HepG2 (cell line): ENCODE results near the gene PRR12. TPM values are rescaled to one million over a fixed set of nuclear protein-coding genes. Genes with fewer than 3 reads are reported as not detected.

Experiments used
- ATF7-NPFF ChIP-seq: sonication (generic); formaldehyde crosslinking; IDR thresholded peaks from 2 replicates; pipeline ENCODE4 v1.8.1; 2023; ENCODE audit warnings: mild to moderate bottlenecking, low read depth, missing genetic modification reagents, moderate library complexity
- CREB1 ChIP-seq, 2 experiments: fragments of 450-650 bp in 1 of 2; IDR thresholded peaks; 2 replicates each; pipeline ENCODE4 v1.6.1; 2016 to 2017; ENCODE audit warnings: control low read depth in 1 of 2, mild to moderate bottlenecking in 1 of 2, missing compliant biosample characterization in 1 of 2, missing genetic modification characterization in 1 of 2
- ELF1 ChIP-seq: sonication (generic); formaldehyde crosslinking; IDR thresholded peaks from 2 replicates; pipeline ENCODE4 v1.4.0; 2020; ENCODE audit warnings: missing genetic modification reagents
- FOXA3 ChIP-seq: IDR thresholded peaks from 2 replicates; pipeline ENCODE4 v1.6.1; 2016; ENCODE audit warnings: missing genetic modification reagents, missing compliant biosample characterization
- GLI4 ChIP-seq: sonication (generic); formaldehyde crosslinking; IDR thresholded peaks from 2 replicates; pipeline ENCODE4 v1.5.1; 2020; ENCODE audit warnings: missing genetic modification reagents, mild to moderate bottlenecking, moderate library complexity, borderline replicate concordance
- HHEX ChIP-seq: IDR thresholded peaks from 2 replicates; pipeline ENCODE4 v1.6.1; 2016; ENCODE audit warnings: control low read depth
- HNF4A ChIP-seq: sonication (generic); formaldehyde crosslinking; IDR thresholded peaks from 2 replicates; pipeline ENCODE4 v1.4.0; 2020; ENCODE audit warnings: missing genetic modification reagents
- ISX ChIP-seq: sonication (generic); formaldehyde crosslinking; conservative IDR thresholded peaks from 2 replicates; pipeline ENCODE4 v1.5.0; 2020; ENCODE audit warnings: missing genetic modification reagents
- KLF13 ChIP-seq: sonication (generic); formaldehyde crosslinking; IDR thresholded peaks from 2 replicates; pipeline ENCODE4 v1.4.0; 2020; ENCODE audit warnings: mild to moderate bottlenecking, missing genetic modification reagents
- NCOA1 ChIP-seq: sonication (generic); formaldehyde crosslinking; IDR thresholded peaks from 2 replicates; pipeline ENCODE4 v1.9.0; 2021; ENCODE audit warnings: missing genetic modification reagents
- RXRB ChIP-seq: IDR thresholded peaks from 2 replicates; pipeline ENCODE4 v1.6.1; 2016; ENCODE audit warnings: borderline replicate concordance, missing genetic modification reagents, missing compliant biosample characterization
- SP1 ChIP-seq, 2 experiments: fragments of 450-650 bp in 1 of 2; sonication (generic) in 1 of 2; formaldehyde crosslinking in 1 of 2; IDR thresholded peaks; 2 replicates each; pipeline versions ENCODE4 v1.4.0 to v1.6.1; 2016 to 2020; ENCODE audit warnings: missing genetic modification reagents in 1 of 2
- TBP ChIP-seq: sonication (generic); formaldehyde crosslinking; IDR thresholded peaks from 2 replicates; pipeline ENCODE4 v1.5.0; 2020; ENCODE audit warnings: missing genetic modification reagents
- TOE1 ChIP-seq: sonication (generic); formaldehyde crosslinking; IDR thresholded peaks from 2 replicates; pipeline ENCODE4 v1.4.0; 2020; ENCODE audit warnings: mild to moderate bottlenecking, missing genetic modification reagents
- ZNF230 ChIP-seq: sonication (generic); formaldehyde crosslinking; IDR thresholded peaks from 2 replicates; pipeline ENCODE4 v1.4.0; 2020; ENCODE audit warnings: mild to moderate bottlenecking, missing genetic modification reagents
- ZNF329 ChIP-seq: sonication (generic); formaldehyde crosslinking; IDR thresholded peaks from 2 replicates; pipeline ENCODE4 v1.9.0; 2021; ENCODE audit warnings: low read depth, mild to moderate bottlenecking, missing genetic modification reagents
- ZNF737 ChIP-seq: sonication (generic); formaldehyde crosslinking; IDR thresholded peaks from 2 replicates; pipeline ENCODE4 v1.5.0; 2020; ENCODE audit warnings: missing genetic modification reagents, mild to moderate bottlenecking, borderline replicate concordance
- polyA plus RNA-seq, 8 experiments: library from polyadenylated mRNA; depleted of rRNA in 3 of 8; stranded (reverse) in 7 of 8; unstranded in 1 of 8; fragments of >200 nt; fragmentation: Illumina TruSeq in 4 of 8; extraction: Trizol in 4 of 8; gene quantifications; 2 replicates each; pipeline versions ENCODE4 v1.2.1 to v1.2.3, GENCODE V29; 2011 to 2016; ENCODE audit warnings: low read depth in 4 of 8, missing spikeins in 1 of 8, mixed read lengths in 1 of 8; ENCODE audit not compliant: insufficient read depth in 1 of 8
- total RNA-seq, 5 experiments: library from RNA; depleted of rRNA; stranded (reverse); fragments of >200 nt; fragmentation: Illumina TruSeq; extraction: Trizol; gene quantifications; 2 replicates each; pipeline ENCODE4 v1.2.3, GENCODE V29; 2016; ENCODE audit warnings: low read depth in 1 of 5
- TF ChIP-seq, protein P1 (sequence below): IDR thresholded peaks from 2 replicates; pipeline ENCODE4 v1.6.1; 2018; ENCODE audit warnings: missing genetic modification reagents
- TF ChIP-seq, protein P2 (sequence below): sonication (generic); formaldehyde crosslinking; IDR thresholded peaks from 2 replicates; pipeline ENCODE4 v1.4.0; 2020; ENCODE audit warnings: missing genetic modification reagents, borderline replicate concordance
- TF ChIP-seq, protein P3 (sequence below): sonication (generic); formaldehyde crosslinking; IDR thresholded peaks from 2 replicates; pipeline ENCODE4 v1.4.0; 2020; ENCODE audit warnings: missing genetic modification reagents

Gene PRR12
- total and polyA plus RNA-seq, 2 of the 13 experiments (the other 11 are each of a cell fraction or from before 2014, with no cell fraction given): 0.62 to 1.5 TPM

DNA sequence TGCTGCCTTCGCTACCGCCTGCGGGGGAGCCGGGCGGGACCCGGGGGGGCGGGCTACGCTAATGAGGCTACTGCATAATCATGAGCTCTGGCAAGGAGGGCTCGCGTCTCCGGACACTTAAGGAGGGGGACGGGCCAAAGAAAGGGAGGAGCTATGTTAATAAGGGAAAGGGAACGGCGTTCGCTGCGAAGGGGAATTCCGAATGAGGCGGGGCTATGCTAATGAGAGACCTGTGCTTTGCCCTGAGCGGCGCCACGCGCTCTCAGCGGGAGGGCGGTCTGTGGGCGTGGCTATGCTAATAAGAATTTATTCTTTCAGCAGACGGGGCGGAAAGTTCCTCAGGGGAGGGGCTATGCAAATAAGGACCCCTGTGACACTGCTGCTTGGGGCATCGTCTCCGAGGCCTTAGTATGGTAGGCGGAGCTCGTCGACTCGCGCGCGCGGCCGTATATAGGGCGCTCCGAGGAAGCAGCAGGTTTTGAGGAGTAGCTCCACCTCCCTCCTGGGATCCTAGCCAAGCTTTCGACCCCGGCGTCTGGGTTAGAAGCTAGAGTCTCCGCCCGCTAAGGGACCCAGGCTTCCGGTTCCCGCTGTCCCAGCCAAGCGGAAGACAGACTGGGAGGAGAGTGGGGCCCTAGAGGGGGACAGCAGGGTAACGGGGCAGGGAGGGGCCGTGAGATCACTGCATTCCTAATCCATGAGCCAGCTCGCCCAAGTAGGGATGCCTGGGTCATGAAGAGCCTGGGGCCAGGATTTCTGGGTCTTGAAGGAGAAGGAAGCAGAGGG is 49.3 kb downstream of the PRR12 start, which contains the start of gene RRAS (continued):
- peak; percentile 94 for TF ChIP-seq ELF1 (CRISPR knock-in tag)
- TF ChIP-seq SP1 (IDR thresholded peaks at IDR 0.05): no peak
- peak; percentile 84 for TF ChIP-seq SP1 (CRISPR knock-in tag; IDR thresholded peaks at IDR 0.05)
- no peak for TF ChIP-seq ZNF329 (CRISPR knock-in tag)
- no peak for TF ChIP-seq KLF13 (CRISPR knock-in tag)
- TF ChIP-seq FOXA3 (CRISPR knock-in tag): peak; percentile 34; the same call in 1 of the 2 replicates
- TF ChIP-seq, protein P1, sequence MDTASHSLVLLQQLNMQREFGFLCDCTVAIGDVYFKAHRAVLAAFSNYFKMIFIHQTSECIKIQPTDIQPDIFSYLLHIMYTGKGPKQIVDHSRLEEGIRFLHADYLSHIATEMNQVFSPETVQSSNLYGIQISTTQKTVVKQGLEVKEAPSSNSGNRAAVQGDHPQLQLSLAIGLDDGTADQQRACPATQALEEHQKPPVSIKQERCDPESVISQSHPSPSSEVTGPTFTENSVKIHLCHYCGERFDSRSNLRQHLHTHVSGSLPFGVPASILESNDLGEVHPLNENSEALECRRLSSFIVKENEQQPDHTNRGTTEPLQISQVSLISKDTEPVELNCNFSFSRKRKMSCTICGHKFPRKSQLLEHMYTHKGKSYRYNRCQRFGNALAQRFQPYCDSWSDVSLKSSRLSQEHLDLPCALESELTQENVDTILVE (CRISPR knock-in tag): peak; percentile 93
- TF ChIP-seq HNF4A (CRISPR knock-in tag): no peak
- TF ChIP-seq CREB1 (IDR thresholded peaks at IDR 0.05): peak; percentile 55; the same call in 1 of the 2 replicates
- TF ChIP-seq CREB1 (CRISPR knock-in tag; IDR thresholded peaks at IDR 0.05): peak; percentile 87
- no peak for TF ChIP-seq HHEX (CRISPR knock-in tag)
- TF ChIP-seq ZNF230 (CRISPR knock-in tag): peak; percentile 75; the same call in 1 of the 2 replicates
- no peak for TF ChIP-seq TBP (CRISPR knock-in tag)
- TF ChIP-seq, protein P2, sequence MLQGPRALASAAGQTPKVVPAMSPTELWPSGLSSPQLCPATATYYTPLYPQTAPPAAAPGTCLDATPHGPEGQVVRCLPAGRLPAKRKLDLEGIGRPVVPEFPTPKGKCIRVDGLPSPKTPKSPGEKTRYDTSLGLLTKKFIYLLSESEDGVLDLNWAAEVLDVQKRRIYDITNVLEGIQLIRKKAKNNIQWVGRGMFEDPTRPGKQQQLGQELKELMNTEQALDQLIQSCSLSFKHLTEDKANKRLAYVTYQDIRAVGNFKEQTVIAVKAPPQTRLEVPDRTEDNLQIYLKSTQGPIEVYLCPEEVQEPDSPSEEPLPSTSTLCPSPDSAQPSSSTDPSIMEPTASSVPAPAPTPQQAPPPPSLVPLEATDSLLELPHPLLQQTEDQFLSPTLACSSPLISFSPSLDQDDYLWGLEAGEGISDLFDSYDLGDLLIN (CRISPR knock-in tag): no peak
- no peak for TF ChIP-seq ZNF737
- TF ChIP-seq RXRB: peak; percentile 78
- TF ChIP-seq, protein P3, sequence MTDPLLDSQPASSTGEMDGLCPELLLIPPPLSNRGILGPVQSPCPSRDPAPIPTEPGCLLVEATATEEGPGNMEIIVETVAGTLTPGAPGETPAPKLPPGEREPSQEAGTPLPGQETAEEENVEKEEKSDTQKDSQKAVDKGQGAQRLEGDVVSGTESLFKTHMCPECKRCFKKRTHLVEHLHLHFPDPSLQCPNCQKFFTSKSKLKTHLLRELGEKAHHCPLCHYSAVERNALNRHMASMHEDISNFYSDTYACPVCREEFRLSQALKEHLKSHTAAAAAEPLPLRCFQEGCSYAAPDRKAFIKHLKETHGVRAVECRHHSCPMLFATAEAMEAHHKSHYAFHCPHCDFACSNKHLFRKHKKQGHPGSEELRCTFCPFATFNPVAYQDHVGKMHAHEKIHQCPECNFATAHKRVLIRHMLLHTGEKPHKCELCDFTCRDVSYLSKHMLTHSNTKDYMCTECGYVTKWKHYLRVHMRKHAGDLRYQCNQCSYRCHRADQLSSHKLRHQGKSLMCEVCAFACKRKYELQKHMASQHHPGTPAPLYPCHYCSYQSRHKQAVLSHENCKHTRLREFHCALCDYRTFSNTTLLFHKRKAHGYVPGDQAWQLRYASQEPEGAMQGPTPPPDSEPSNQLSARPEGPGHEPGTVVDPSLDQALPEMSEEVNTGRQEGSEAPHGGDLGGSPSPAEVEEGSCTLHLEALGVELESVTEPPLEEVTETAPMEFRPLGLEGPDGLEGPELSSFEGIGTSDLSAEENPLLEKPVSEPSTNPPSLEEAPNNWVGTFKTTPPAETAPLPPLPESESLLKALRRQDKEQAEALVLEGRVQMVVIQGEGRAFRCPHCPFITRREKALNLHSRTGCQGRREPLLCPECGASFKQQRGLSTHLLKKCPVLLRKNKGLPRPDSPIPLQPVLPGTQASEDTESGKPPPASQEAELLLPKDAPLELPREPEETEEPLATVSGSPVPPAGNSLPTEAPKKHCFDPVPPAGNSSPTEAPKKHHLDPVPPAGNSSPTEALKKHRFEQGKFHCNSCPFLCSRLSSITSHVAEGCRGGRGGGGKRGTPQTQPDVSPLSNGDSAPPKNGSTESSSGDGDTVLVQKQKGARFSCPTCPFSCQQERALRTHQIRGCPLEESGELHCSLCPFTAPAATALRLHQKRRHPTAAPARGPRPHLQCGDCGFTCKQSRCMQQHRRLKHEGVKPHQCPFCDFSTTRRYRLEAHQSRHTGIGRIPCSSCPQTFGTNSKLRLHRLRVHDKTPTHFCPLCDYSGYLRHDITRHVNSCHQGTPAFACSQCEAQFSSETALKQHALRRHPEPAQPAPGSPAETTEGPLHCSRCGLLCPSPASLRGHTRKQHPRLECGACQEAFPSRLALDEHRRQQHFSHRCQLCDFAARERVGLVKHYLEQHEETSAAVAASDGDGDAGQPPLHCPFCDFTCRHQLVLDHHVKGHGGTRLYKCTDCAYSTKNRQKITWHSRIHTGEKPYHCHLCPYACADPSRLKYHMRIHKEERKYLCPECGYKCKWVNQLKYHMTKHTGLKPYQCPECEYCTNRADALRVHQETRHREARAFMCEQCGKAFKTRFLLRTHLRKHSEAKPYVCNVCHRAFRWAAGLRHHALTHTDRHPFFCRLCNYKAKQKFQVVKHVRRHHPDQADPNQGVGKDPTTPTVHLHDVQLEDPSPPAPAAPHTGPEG: no peak
- no peak for TF ChIP-seq GLI4 (CRISPR knock-in tag)
- no peak; the same call in 1 of the 2 replicates for TF ChIP-seq ATF7-NPFF
- no peak for TF ChIP-seq NCOA1 (CRISPR knock-in tag)
- TF ChIP-seq TOE1 (CRISPR knock-in tag): no peak
- TF ChIP-seq ISX (CRISPR knock-in tag): no peak
